Measurements from ENCODE around the gene CPLANE1.
"Not testable (repeated sequence)": the region's sequence is repeated elsewhere in the genome, so short reads cannot be mapped to it uniquely, and the experiment has no call there.

The CPLANE1 gene

DNA sequence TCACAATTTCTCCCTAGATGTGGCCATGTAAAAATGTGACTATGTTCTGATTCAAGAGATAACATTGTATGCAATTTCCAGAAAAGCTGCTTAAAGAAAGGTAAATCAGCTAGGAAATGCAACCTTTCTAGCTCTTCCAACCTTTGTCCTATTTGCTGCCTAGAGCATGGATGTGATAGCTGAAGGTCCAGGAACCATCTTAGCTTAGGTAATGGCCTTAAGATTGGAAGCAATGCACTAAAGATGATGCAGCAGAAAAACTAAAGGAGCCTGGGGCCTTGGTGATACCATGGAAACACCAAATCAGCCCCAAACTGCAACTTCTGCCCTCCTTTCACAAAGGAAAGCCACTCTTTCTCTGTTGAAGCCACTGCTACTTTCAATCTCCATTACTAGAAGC lies 27.0 kb downstream of the CPLANE1 start:
- TF ChIP-seq, protein P1, sequence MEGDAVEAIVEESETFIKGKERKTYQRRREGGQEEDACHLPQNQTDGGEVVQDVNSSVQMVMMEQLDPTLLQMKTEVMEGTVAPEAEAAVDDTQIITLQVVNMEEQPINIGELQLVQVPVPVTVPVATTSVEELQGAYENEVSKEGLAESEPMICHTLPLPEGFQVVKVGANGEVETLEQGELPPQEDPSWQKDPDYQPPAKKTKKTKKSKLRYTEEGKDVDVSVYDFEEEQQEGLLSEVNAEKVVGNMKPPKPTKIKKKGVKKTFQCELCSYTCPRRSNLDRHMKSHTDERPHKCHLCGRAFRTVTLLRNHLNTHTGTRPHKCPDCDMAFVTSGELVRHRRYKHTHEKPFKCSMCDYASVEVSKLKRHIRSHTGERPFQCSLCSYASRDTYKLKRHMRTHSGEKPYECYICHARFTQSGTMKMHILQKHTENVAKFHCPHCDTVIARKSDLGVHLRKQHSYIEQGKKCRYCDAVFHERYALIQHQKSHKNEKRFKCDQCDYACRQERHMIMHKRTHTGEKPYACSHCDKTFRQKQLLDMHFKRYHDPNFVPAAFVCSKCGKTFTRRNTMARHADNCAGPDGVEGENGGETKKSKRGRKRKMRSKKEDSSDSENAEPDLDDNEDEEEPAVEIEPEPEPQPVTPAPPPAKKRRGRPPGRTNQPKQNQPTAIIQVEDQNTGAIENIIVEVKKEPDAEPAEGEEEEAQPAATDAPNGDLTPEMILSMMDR (IDR thresholded peaks at IDR 0.05; ENCODE audit: low read depth, low read length) = no peak

GRCh38 chr5:37220426-37220825 lies 28.8 kb downstream of the CPLANE1 start:
- not testable (repeated sequence) for H3K4me3 ChIP-seq (ENCODE audit: low read depth, low read length)

More for the DNA sequence above, 27.0 kb downstream of the CPLANE1 start:
- no peak overlapping the region for H3K4me3 ChIP-seq (ENCODE audit: low read depth, low read length)

- not testable (repeated sequence) for H3K4me3 ChIP-seq (ENCODE audit: low read depth, low read length)
Measured at GRCh38 chr5:37219384-37219783, 29.8 kb downstream of the CPLANE1 start.

GRCh38 chr5:37217976-37218375 lies 31.2 kb downstream of the CPLANE1 start:
- TF ChIP-seq, protein P1 (IDR thresholded peaks at IDR 0.05; ENCODE audit: low read depth, low read length) = no peak
- H3K4me3 ChIP-seq (ENCODE audit: low read depth, low read length) = no peak overlapping the region

DNA sequence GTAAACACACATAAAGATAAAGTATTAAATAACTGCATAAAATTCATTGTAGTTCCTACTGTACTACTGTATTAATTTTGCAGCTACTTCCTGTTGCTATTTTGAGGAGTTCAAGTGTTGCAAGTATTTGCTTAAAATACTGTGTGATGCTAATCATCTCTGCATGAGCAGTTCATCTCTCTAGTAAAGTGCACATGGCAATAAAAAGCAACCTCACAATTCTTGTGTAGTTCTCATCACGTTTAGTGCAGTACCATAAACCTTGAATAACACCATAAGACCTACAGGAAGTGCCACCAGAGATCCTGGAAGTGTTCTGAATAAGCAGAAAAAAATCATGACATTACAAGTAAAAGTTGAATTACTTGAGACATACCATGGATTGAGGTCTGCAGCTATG lies 34.6 kb downstream of the CPLANE1 start:
- H3K4me3 ChIP-seq (ENCODE audit: low read depth, low read length) = no peak overlapping the region
- TF ChIP-seq, protein P1 (IDR thresholded peaks at IDR 0.05; ENCODE audit: low read depth, low read length) = no peak

DNA sequence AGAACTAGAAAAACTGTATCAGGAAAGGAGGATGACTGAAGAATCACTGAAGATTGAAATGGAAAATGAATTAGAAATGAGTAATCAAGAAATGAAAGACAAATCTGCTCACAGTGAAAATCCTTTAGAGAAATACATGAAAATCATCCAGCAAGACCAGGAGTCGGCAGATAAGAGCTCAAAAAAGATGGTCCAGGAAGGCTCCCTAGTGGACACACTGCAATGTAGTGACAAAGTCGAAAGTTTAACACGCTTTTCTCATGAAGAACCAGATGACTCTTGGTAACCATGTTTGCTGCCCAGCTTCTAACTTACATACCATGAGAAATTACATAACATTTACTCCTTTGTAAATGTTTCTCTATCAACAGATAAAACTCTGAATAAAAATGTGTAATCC lies 37.1 kb downstream of the CPLANE1 start:
- TF ChIP-seq, protein P1 (IDR thresholded peaks at IDR 0.05; ENCODE audit: low read depth, low read length) = no peak
- no peak overlapping the region for H3K4me3 ChIP-seq (ENCODE audit: low read depth, low read length)

GRCh38 chr5:37211661-37212060 lies 37.5 kb downstream of the CPLANE1 start:
- H3K4me3 ChIP-seq (ENCODE audit: low read depth, low read length) = no peak overlapping the region
- TF ChIP-seq, protein P1 (IDR thresholded peaks at IDR 0.05; ENCODE audit: low read depth, low read length) = no peak

DNA sequence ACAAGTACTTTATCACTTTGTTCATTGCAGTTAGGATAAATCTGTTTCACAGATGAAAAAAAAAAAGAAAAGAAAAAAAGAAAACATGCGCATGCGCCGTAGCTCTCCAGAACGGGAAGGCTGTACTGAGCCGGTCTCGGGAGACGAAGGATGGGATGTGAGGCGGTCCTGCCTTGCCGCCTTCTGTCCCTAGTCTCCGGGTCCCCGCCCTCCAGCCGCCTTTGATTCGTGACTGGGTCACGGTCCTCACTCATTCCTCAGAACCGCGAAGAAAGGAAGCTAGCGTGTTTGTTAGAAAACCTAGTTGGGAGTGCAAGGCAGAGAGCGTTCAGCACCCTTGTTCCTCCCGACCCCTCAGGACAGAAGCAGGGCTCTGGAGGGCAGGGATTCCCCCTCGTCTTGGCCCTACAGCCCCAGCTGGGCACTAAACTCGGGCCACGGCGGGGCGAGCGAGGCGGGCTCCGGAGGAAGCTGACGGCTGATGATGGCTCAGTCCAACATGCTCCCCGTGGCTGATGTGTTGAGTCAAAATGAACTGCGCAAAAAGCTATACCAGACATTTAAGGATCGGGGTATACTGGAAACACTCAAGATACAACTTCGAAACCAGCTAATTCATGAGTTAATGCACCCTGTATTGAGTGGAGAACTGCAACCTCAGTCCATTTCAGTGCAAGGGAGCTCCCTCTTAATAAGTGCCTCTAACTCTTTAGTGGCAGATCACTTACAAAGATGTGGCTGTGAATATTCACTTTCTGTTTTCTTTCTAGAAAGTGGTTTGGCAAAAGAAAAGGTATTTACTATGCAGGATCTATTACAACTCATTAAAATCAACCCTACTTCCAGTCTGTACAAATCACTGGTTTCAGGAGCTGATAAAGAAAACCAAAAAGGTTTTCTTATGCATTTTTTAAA lies 40.0 kb downstream of the CPLANE1 start:
- H3K4me3 ChIP-seq (ENCODE audit: low read depth, low read length) = peak overlapping the region; percentile 51
- TF ChIP-seq, protein P1 (IDR thresholded peaks at IDR 0.05; ENCODE audit: low read depth, low read length) = no peak

All from WI38 (cell line).